SW480 (cell line): Measurements from ENCODE around the gene ABCC9.

Experiments
- DNase-seq: peaks from one replicate; pipeline ENCODE4 v3.0.0-alpha.2; 2016; ENCODE audit warnings: low spot score

The ABCC9 gene

GRCh38 chr12:21773806-21774205 lies 167.4 kb downstream of the ABCC9 start:
- DNase-seq, result no peak

GRCh38 chr12:21773263-21773741 lies 167.9 kb downstream of the ABCC9 start:
- no peak for DNase-seq

- no peak for DNase-seq
Measured at GRCh38 chr12:21771311-21771710, 169.9 kb downstream of the ABCC9 start.

DNA sequence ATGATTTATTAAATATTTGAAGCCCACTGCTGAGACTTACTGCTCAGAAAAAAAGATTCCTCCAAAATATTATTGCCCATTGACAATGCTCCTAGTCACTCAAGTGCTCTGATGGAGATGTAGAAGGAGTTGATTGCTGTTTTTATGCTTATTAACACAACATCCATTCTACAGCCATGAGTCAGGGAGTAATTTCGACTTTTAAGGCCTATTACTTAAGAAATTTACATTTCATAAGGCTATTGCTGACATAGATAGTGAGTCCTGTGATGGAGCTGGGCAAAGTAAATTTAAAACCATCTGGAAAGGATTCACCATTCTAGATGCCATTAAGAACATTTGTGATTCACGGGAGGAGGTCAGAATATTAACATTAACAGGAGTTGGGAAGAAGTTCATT lies 171.9 kb downstream of the ABCC9 start:
- no peak for DNase-seq

- DNase-seq, result no peak
Measured at GRCh38 chr12:21766403-21766802, 174.8 kb downstream of the ABCC9 start.

DNA sequence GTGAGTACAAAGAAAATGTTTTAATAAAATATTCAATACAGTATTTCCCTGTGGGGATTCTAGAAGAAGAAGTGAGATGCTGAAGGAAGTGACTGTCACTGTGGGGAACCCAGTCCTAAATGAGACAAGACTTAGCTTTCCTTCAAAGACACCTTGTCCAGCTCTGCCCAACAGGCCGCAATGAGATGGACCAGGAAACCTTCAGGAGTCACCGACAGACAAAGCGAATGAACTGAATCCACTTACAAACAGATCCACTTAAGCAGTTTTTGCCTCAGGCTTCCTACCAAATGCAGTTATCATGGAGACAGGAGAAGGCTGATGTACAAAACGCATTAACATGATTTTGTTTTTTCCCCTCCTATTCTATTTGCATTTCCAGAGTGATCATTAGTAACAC lies 176.3 kb downstream of the ABCC9 start:
- DNase-seq, result no peak

DNA sequence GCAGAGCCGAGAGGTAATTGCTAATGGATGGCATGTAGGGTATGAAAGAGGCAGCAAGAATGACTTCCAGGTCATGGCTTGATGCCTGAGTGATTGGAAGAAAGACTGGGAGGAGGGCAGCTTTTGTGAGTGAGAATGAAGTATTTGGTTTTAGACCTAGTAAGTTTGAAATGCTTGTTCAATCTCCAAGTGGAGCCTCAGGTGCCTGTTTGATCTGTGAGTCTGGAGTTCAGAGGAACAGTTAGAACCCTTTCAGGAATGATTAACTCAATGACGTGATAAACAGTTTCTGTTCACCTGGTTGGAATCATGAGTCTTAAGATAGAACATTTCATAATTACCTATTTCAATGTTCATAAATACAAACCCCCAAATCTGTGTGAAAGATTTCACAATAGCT lies 177.2 kb downstream of the ABCC9 start:
- no peak for DNase-seq

- DNase-seq, result no peak
Measured at GRCh38 chr12:21763531-21763930, 177.7 kb downstream of the ABCC9 start.

GRCh38 chr12:21759737-21760136 lies 181.5 kb downstream of the ABCC9 start:
- DNase-seq, result no peak

GRCh38 chr12:21757735-21758134 lies 183.5 kb downstream of the ABCC9 start:
- DNase-seq, result no peak

DNA sequence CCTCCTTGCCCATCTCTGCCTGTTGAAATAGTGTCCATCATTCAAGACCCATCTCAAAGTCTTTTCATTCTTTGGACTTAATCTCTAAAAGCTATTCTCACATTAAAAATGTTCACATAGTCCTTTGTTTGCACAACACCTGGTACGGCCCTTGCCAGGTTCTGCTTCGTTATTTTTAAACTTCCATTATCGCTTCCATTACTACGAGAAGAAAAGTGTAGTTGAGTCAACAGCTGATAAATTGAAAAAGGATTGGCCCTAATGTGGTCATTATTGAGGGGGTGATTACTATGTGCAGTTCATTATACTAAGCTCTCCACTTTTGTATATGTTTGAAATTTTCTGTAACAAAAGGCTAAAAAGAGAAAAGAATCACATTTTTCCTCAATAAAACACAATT lies 184.5 kb downstream of the ABCC9 start:
- DNase-seq, result no peak

GRCh38 chr12:21751517-21751916 lies 189.7 kb downstream of the ABCC9 start:
- DNase-seq, result no peak
